ENCODE data around the gene NBAS. TPM values are rescaled to one million over a fixed set of nuclear protein-coding genes. Genes with fewer than 3 reads are reported as not detected.

NBAS gene
- total RNA-seq, 1 experiment from 2014 or later: 28.9 TPM

- Histone ChIP-seq H3K4me1 (replicated peaks; ENCODE audit: insufficient read depth) (no peaks in the 10 kb centered on the region), H3K9me2 (ENCODE audit: insufficient read depth) (no peaks in the 10 kb centered on the region), H3K4me3 (no peak overlapping the region), H3K4me2 (no peak overlapping the region), H3K27ac (no peak overlapping the region), H3K36me3 (ENCODE audit: low read depth) (no peaks in the 10 kb centered on the region), H3F3A (ENCODE audit: insufficient read depth, low read depth) (no peaks in the 10 kb centered on the region), H3K79me2 (ENCODE audit: low read depth) (no peaks in the 10 kb centered on the region), H4K20me1 (ENCODE audit: insufficient read depth) (no peaks in the 10 kb centered on the region), H3K9me3 (ENCODE audit: insufficient read depth, low read depth) (no peaks in the 10 kb centered on the region), H2AFZ (no peak overlapping the region), H3K27me3 (ENCODE audit: insufficient read depth, low read depth) (no peaks in the 10 kb centered on the region)
- ChIA-PET CTCF (no interaction called here), POLR2A (ENCODE audit: unreplicated experiment) (no interaction called here)
- DNase-seq: no peak
- no TSS peak for BruUV-seq (replicated peaks)
- TF ChIP-seq CTCF (conservative IDR thresholded peaks at IDR 0.05) (no peak), EZH2 (IDR thresholded peaks at IDR 0.05; ENCODE audit: low read depth) (no peak)
- intact Hi-C loops (cut with micrococcal nuclease; ENCODE audit: unreplicated experiment): loop anchor here (10.0 kb wide), 1 partner anchor 950 kb away; the partner anchor contains the start of gene LRATD1
These were observed 23.8 kb upstream of the NBAS start for GRCh38 chr2:15584767-15585469.

- POLR2A ChIA-PET (ENCODE audit: unreplicated experiment): no interaction called here
- intact Hi-C loops (cut with micrococcal nuclease; ENCODE audit: unreplicated experiment): loop anchor here (10.0 kb wide), 1 partner anchor 950 kb away; the partner anchor contains the start of gene LRATD1
- Histone ChIP-seq H3K36me3 (ENCODE audit: low read depth) (no peaks in the 10 kb centered on the region), H3K27ac (no peak overlapping the region), H3K4me3 (no peak overlapping the region), H3K79me2 (ENCODE audit: low read depth) (no peaks in the 10 kb centered on the region), H3K9me2 (ENCODE audit: insufficient read depth) (no peaks in the 10 kb centered on the region), H2AFZ (no peak overlapping the region), H3F3A (ENCODE audit: insufficient read depth, low read depth) (no peaks in the 10 kb centered on the region), H4K20me1 (ENCODE audit: insufficient read depth) (no peaks in the 10 kb centered on the region), H3K4me2 (no peak overlapping the region), H3K9me3 (ENCODE audit: insufficient read depth, low read depth) (no peaks in the 10 kb centered on the region), H3K27me3 (ENCODE audit: insufficient read depth, low read depth) (no peaks in the 10 kb centered on the region), H3K4me1 (replicated peaks; ENCODE audit: insufficient read depth) (no peaks in the 10 kb centered on the region)
- TF ChIP-seq EZH2 (IDR thresholded peaks at IDR 0.05; ENCODE audit: low read depth) (no peak), CTCF (conservative IDR thresholded peaks at IDR 0.05) (no peak)
- DNase-seq: no peak
- CTCF ChIA-PET: no interaction called here
- BruUV-seq (replicated peaks): no TSS peak
These were observed 23.2 kb upstream of the NBAS start for GRCh38 chr2:15584316-15584715.

GRCh38 chr2:15583826-15584225, 22.7 kb upstream of the NBAS start:
- ChIA-PET CTCF (no interaction called here), POLR2A (ENCODE audit: unreplicated experiment) (no interaction called here)
- TF ChIP-seq CTCF (conservative IDR thresholded peaks at IDR 0.05) (no peak), EZH2 (IDR thresholded peaks at IDR 0.05; ENCODE audit: low read depth) (no peak)

More at GRCh38 chr2:15583826-15584225, 22.7 kb upstream of the NBAS start:
- Histone ChIP-seq H4K20me1 (ENCODE audit: insufficient read depth) (no peaks in the 10 kb centered on the region), H3K4me2 (no peak overlapping the region), H3F3A (ENCODE audit: insufficient read depth, low read depth) (no peaks in the 10 kb centered on the region), H3K4me1 (replicated peaks; ENCODE audit: insufficient read depth) (no peaks in the 10 kb centered on the region), H3K27ac (no peak overlapping the region), H2AFZ (no peak overlapping the region), H3K9me2 (ENCODE audit: insufficient read depth) (no peaks in the 10 kb centered on the region), H3K9me3 (ENCODE audit: insufficient read depth, low read depth) (no peaks in the 10 kb centered on the region), H3K4me3 (no peak overlapping the region), H3K36me3 (ENCODE audit: low read depth) (no peaks in the 10 kb centered on the region), H3K79me2 (ENCODE audit: low read depth) (no peaks in the 10 kb centered on the region), H3K27me3 (ENCODE audit: insufficient read depth, low read depth) (no peaks in the 10 kb centered on the region)
- no TSS peak for BruUV-seq (replicated peaks)
- DNase-seq: no peak
- intact Hi-C loops (cut with micrococcal nuclease; ENCODE audit: unreplicated experiment): loop anchor here (10.0 kb wide), 1 partner anchor 949 kb away; the partner anchor contains the start of gene LRATD1
